ENCODE measurements around the gene SAMD3. TPM values are rescaled to one million over a fixed set of nuclear protein-coding genes. Genes with fewer than 3 reads are reported as not detected.

The SAMD3 gene
- total RNA-seq, 1 experiment from 2014 or later = not detected

GRCh38 chr6:130190701-130191690 is 31.8 kb downstream of the SAMD3 start:
- no peaks in the 10 kb centered on the region for H3K27me3 Mint-ChIP-seq (ENCODE audit: insufficient read depth, unreplicated experiment)
- no TSS peak for BruUV-seq (replicated peaks)
- H3K36me3 Mint-ChIP-seq (ENCODE audit: insufficient read depth, unreplicated experiment) = no peaks in the 10 kb centered on the region
- no peak overlapping the region for H3K4me3 Mint-ChIP-seq (ENCODE audit: unreplicated experiment)
- TF ChIP-seq CTCF (IDR thresholded peaks at IDR 0.05; ENCODE audit: unreplicated experiment) = no peak
- no peaks in the 10 kb centered on the region for H3K9me3 Mint-ChIP-seq (ENCODE audit: unreplicated experiment)
- no peaks in the 10 kb centered on the region for H3K4me1 Mint-ChIP-seq (ENCODE audit: insufficient read depth, unreplicated experiment)
- intact Hi-C loops (cut with micrococcal nuclease) = no loop called here
- DNase-seq (ENCODE audit: unreplicated experiment) = no peak
- CTCF ChIA-PET = interaction anchor here (0.9 kb wide), 1 partner anchor 94 kb away, joined by 3 read pairs; no protein-coding TSS in a partner anchor
- POLR2A ChIA-PET = no interaction called here
- no peak overlapping the region for H3K27ac Mint-ChIP-seq (ENCODE audit: low read depth, unreplicated experiment)

DNA sequence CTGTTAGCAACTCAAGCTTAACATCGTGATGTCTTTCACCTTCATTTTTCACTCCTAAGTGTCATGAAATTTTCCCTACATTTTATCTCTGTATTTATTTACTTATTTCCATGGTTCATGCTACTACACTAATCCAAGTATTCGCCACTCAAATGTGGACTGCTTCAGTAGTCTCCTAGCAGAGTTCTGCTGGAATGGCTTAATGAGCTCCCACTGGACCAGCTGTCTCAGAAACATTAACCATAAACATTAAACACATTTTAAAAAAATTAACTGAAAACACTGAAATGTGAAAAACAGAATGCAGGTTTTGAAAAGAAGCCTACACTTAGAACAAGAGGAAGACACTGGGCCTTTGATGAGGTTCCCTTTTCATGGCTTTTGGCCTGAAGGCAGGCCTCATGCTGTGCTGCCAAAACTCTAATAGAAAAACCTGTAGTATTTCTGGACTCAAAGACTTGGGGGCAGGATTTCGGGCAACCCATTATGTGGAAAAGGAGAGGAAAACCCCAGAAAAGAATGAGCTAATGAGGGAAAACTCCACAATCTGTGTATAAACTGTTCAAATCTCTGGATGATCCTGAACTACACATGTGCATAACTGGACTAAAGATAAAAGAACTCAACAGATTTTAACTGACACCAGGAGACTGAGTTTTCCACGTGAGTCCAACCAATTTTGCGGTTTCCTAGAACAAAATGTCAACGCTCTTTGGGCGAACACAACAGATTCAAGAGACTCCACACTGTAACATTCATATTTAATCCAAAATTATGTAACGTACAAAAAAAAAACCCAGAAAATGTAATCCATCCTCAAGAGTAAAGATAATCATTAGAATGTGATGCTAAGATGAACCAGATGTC is 33.0 kb downstream of the SAMD3 start:
- no peak overlapping the region for H3K4me3 Mint-ChIP-seq (ENCODE audit: unreplicated experiment)
- DNase-seq (ENCODE audit: unreplicated experiment) = no peak
- no TSS peak for BruUV-seq (replicated peaks)
- no peak for TF ChIP-seq CTCF (IDR thresholded peaks at IDR 0.05; ENCODE audit: unreplicated experiment)
- H3K36me3 Mint-ChIP-seq (ENCODE audit: insufficient read depth, unreplicated experiment) = no peaks in the 10 kb centered on the region
- intact Hi-C loops (cut with micrococcal nuclease) = no loop called here
- no peaks in the 10 kb centered on the region for H3K27me3 Mint-ChIP-seq (ENCODE audit: insufficient read depth, unreplicated experiment)
- H3K27ac Mint-ChIP-seq (ENCODE audit: low read depth, unreplicated experiment) = no peak overlapping the region
- ChIA-PET POLR2A (no interaction called here), CTCF (no interaction called here)
- H3K9me3 Mint-ChIP-seq (ENCODE audit: unreplicated experiment) = no peaks in the 10 kb centered on the region
- H3K4me1 Mint-ChIP-seq (ENCODE audit: insufficient read depth, unreplicated experiment) = no peaks in the 10 kb centered on the region

- BruUV-seq (replicated peaks) = no TSS peak
- H3K9me3 Mint-ChIP-seq (ENCODE audit: unreplicated experiment) = no peaks in the 10 kb centered on the region
- H3K4me3 Mint-ChIP-seq (ENCODE audit: unreplicated experiment) = no peak overlapping the region
- no peaks in the 10 kb centered on the region for H3K4me1 Mint-ChIP-seq (ENCODE audit: insufficient read depth, unreplicated experiment)
- TF ChIP-seq CTCF (IDR thresholded peaks at IDR 0.05; ENCODE audit: unreplicated experiment) = no peak
- no peaks in the 10 kb centered on the region for H3K36me3 Mint-ChIP-seq (ENCODE audit: insufficient read depth, unreplicated experiment)
- DNase-seq (ENCODE audit: unreplicated experiment) = no peak
- H3K27ac Mint-ChIP-seq (ENCODE audit: low read depth, unreplicated experiment) = no peak overlapping the region
- POLR2A ChIA-PET = interaction anchor here (0.6 to 0.8 kb wide), 3 partner anchors 10 to 889 kb away, joined by 3 read pairs; no protein-coding TSS in a partner anchor
- CTCF ChIA-PET = interaction anchor here (0.6 kb wide), 1 partner anchor 302 kb away, joined by 3 read pairs; no protein-coding TSS in a partner anchor
- intact Hi-C loops (cut with micrococcal nuclease) = no loop called here
- no peaks in the 10 kb centered on the region for H3K27me3 Mint-ChIP-seq (ENCODE audit: insufficient read depth, unreplicated experiment)
These were observed 34.4 kb downstream of the SAMD3 start for GRCh38 chr6:130188207-130188899.

All from MCF 10A (cell line).